SK-N-SH (cell line): Measurements from ENCODE around the gene RNF215. TPM values are rescaled to one million over a fixed set of nuclear protein-coding genes. Genes with fewer than 3 reads are reported as not detected.
A peak's percentile ranks its signal among the peaks of the same experiment; 100 is the strongest.

Source experiments
- CTCF ChIA-PET: fragments of 300-600, 350-600 bp; formaldehyde crosslinking; extraction: SDS; loops from one replicate; lab custom pipeline; 2021; lab: Yijun Ruan, JAX
- POLR2A ChIA-PET: fragments of 350-600 bp; sonication (Branson Sonifier 250); formaldehyde crosslinking; extraction: SDS; loops from one replicate; lab custom pipeline; 2020; ENCODE audit warnings: antibody characterized with exemption, inconsistent platforms; lab: Yijun Ruan, JAX
- DNase-seq: peaks from one replicate; pipeline ENCODE4 v3.0.0; 2012
- H2AFZ ChIP-seq: fragments of 200-600 bp; sonication (generic); 2 replicates; pipeline ENCODE4 v1.8.1; 2016; ENCODE audit warnings: antibody characterized with exemption, mild to moderate bottlenecking, low read depth
- H3F3A ChIP-seq: fragments of 200-600 bp; sonication (generic); replicated peaks from 2 replicates; pipeline ENCODE3; 2016; ENCODE audit warnings: antibody characterized with exemption, mild to moderate bottlenecking; ENCODE audit not compliant: insufficient read depth
- H3K27ac ChIP-seq, 2 experiments: fragments of 200-500 bp in 1 of 2; fragments of 200-600 bp in 1 of 2; sonication (Bioruptor generic) in 1 of 2; sonication (generic), shearing (Covaris generic) in 1 of 2; 2 replicates each; pipeline versions ENCODE4 v1.5.1 to v1.6.1; 2014 to 2016; ENCODE audit warnings: low read depth in 2 of 2, inconsistent platforms in 1 of 2, low read length in 1 of 2, mild to moderate bottlenecking in 1 of 2, mixed read lengths in 1 of 2
- H3K27me3 ChIP-seq: fragments of 200-600 bp; sonication (generic), shearing (Covaris generic); 2 replicates; pipeline ENCODE4 v1.6.1; 2016; ENCODE audit warnings: mixed run types; ENCODE audit not compliant: insufficient read depth
- H3K36me3 ChIP-seq, 2 experiments: fragments of 200-500 bp in 1 of 2; fragments of 200-600 bp in 1 of 2; sonication (Bioruptor generic) in 1 of 2; sonication (generic) in 1 of 2; replicated peaks in 1 of 2; 2 replicates each; pipeline versions ENCODE3 to v1.5.1; 2014 to 2016; ENCODE audit warnings: low read length in 1 of 2, mild to moderate bottlenecking in 1 of 2; ENCODE audit not compliant: insufficient read depth in 2 of 2, control insufficient read depth in 1 of 2
- H3K4me1 ChIP-seq, 2 experiments: fragments of 200-500 bp in 1 of 2; fragments of 200-600 bp in 1 of 2; sonication (Bioruptor generic) in 1 of 2; sonication (generic), shearing (Covaris generic) in 1 of 2; 2 replicates each; pipeline versions ENCODE4 v1.5.1 to v1.6.1; 2014 to 2016; ENCODE audit warnings: low read depth in 1 of 2, low read length in 1 of 2, mixed run types in 1 of 2; ENCODE audit not compliant: insufficient read depth in 2 of 2, control insufficient read depth in 1 of 2
- H3K4me2 ChIP-seq: fragments of 200-600 bp; sonication (generic), shearing (Covaris generic); 2 replicates; pipeline ENCODE4 v1.6.1; 2017; ENCODE audit warnings: mixed run types
- H3K4me3 ChIP-seq, 2 experiments: fragments of 200-500 bp in 1 of 2; fragments of 200-600 bp in 1 of 2; sonication (Bioruptor generic) in 1 of 2; sonication (generic), shearing (Covaris generic) in 1 of 2; 2 replicates each; pipeline versions ENCODE4 v1.5.1 to v1.8.1; 2014 to 2016; ENCODE audit warnings: low read depth in 2 of 2, inconsistent platforms in 1 of 2, low read length in 1 of 2, mild to moderate bottlenecking in 1 of 2, mixed read lengths in 1 of 2, moderate library complexity in 1 of 2
- H3K79me2 ChIP-seq: fragments of 200-600 bp; sonication (generic); 2 replicates; pipeline ENCODE4 v1.8.1; 2017; ENCODE audit warnings: mild to moderate bottlenecking; ENCODE audit not compliant: insufficient read depth
- H3K9ac ChIP-seq: fragments of 200-600 bp; sonication (generic); 2 replicates; pipeline ENCODE4 v1.6.1; 2017; ENCODE audit warnings: mixed run types
- H3K9me2 ChIP-seq: fragments of 200-600 bp; sonication (generic); 2 replicates; pipeline ENCODE4 v1.6.1; 2017; ENCODE audit warnings: mixed run types
- H3K9me3 ChIP-seq: fragments of 200-600 bp; sonication (generic); 2 replicates; pipeline ENCODE4 v1.6.1; 2017; ENCODE audit warnings: mixed run types, mild to moderate bottlenecking, moderate library complexity
- H4K20me1 ChIP-seq: fragments of 200-600 bp; sonication (generic); 2 replicates; pipeline ENCODE4 v1.6.1; 2017; ENCODE audit warnings: mild to moderate bottlenecking, mixed run types; ENCODE audit not compliant: insufficient read depth
- CTCF ChIP-seq: fragments of 200-600 bp; sonication (generic); IDR thresholded peaks from 2 replicates; pipeline ENCODE4 v1.6.1; 2017; ENCODE audit warnings: antibody characterized with exemption, mild to moderate bottlenecking, moderate library complexity
- EP300 ChIP-seq, 2 experiments: IDR thresholded peaks; 2 replicates each; pipeline versions ENCODE4 v1.4.0 to v1.6.1; 2012; ENCODE audit warnings: borderline replicate concordance in 1 of 2, low read depth in 1 of 2, low read length in 1 of 2
- FOXJ3 ChIP-seq: sonication (generic); formaldehyde crosslinking; IDR thresholded peaks from 2 replicates; pipeline ENCODE4 v1.5.1; 2020; ENCODE audit warnings: mild to moderate bottlenecking, missing genetic modification reagents
- GABPA ChIP-seq: IDR thresholded peaks from 2 replicates; pipeline ENCODE4 v1.4.0; 2012; ENCODE audit warnings: low read depth, mild to moderate bottlenecking
- GATA2 ChIP-seq: sonication (generic); formaldehyde crosslinking; IDR thresholded peaks from 2 replicates; pipeline ENCODE4 v1.5.0; 2020; ENCODE audit warnings: mild to moderate bottlenecking, missing genetic modification reagents
- JUND ChIP-seq: IDR thresholded peaks from 2 replicates; pipeline ENCODE4 v1.4.0; 2012
- MEF2A ChIP-seq: IDR thresholded peaks from 2 replicates; pipeline ENCODE4 v1.4.0; 2012; ENCODE audit warnings: low read depth, borderline replicate concordance
- MXI1 ChIP-seq: IDR thresholded peaks from 2 replicates; pipeline ENCODE4 v1.6.1; 2012; ENCODE audit warnings: mild to moderate bottlenecking, low read depth, low read length, improper control_type of control experiment
- RCOR1 ChIP-seq: fragments of 150-350 bp; IDR thresholded peaks from 2 replicates; pipeline ENCODE4 v1.6.1; 2017; ENCODE audit warnings: antibody characterized with exemption, low read length
- TEAD4 ChIP-seq: IDR thresholded peaks from 2 replicates; pipeline ENCODE4 v1.4.0; 2012; ENCODE audit warnings: mild to moderate bottlenecking, borderline replicate concordance; ENCODE audit not compliant: insufficient read depth
- ZBTB33 ChIP-seq: IDR thresholded peaks from 2 replicates; pipeline ENCODE4 v1.4.0; 2012; ENCODE audit warnings: low read depth, borderline replicate concordance
- WGBS: methylation state at CpG from one replicate; pipeline ENCODE4 v1.1.6; 2017; ENCODE audit warnings: low lambda C conversion rate; 5-methylcytosine and 5-hydroxymethylcytosine counted together
- polyA plus RNA-seq, 3 experiments: library from polyadenylated mRNA; depleted of rRNA; stranded (reverse); fragments of >200 nt; gene quantifications; 2 replicates each; pipeline ENCODE4 v1.2.3, GENCODE V29; 2012

Gene RNF215
- polyA plus RNA-seq, 1 of the 3 experiments (the other 2 are of a cell fraction) = 28.6 TPM

GRCh38 chr22:30356449-30357235, 30.6 kb downstream of the RNF215 start, which contains the start of the genes CCDC157 and SF3A1 (continued):
- peak; percentile 91 for TF ChIP-seq ZBTB33
- TF ChIP-seq FOXJ3 (CRISPR knock-in tag) = no peak
- TF ChIP-seq GABPA = peak; percentile 91
- TF ChIP-seq CTCF = no peak
- no peak for TF ChIP-seq GATA2 (CRISPR knock-in tag)
- no peak for TF ChIP-seq EP300 (IDR thresholded peaks at IDR 0.05; ENCODE audit: borderline replicate concordance in 1 of 2, low read depth in 1 of 2, low read length in 1 of 2)
- no peak for TF ChIP-seq JUND
- peak; percentile 84 for TF ChIP-seq MXI1
- TF ChIP-seq MEF2A = no peak
- TF ChIP-seq RCOR1 = no peak

DNA sequence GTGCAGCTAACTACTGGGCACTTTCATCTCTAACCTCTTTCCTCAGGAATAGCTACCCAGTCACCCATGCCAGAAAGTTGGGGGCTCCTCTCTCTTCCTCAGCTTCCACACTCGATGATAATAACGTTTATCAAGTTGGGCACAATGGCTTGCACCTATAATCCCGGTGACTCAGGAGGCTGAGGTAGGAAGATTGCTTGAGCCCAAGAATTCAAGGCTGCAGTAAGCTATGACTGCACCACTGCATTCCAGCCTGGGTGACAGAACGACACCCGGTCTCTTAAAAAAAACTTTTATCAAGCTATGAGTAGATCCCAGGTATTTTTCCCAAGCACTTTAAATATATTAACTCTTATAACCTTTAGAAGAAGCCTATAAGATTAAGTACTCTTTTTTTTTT, 32.6 kb downstream of the RNF215 start:
- no peak for DNase-seq
- peaks cover 39% of the 10 kb centered on the region for H4K20me1 ChIP-seq
- POLR2A ChIA-PET = no interaction called here

More for the DNA sequence above, 32.6 kb downstream of the RNF215 start:
- H2AFZ ChIP-seq = no peak overlapping the region
- peaks cover 12 to 14% of the 10 kb centered on the region in 2 experiments; a peak in 2 of 4 replicates for H3K4me1 ChIP-seq
- no peak overlapping the region; the same call in 1 of the 2 replicates for H3K9ac ChIP-seq
- 0 out of 4 replicates have a peak overlapping the region, but pooled peaks of 1 of the 2 experiments have one; percentile 95 for H3K4me3 ChIP-seq
- H3K9me3 ChIP-seq = no peaks in the 10 kb centered on the region
- H3K4me2 ChIP-seq = peak overlapping the region; percentile 92
- H3F3A ChIP-seq = no peaks in the 10 kb centered on the region
- H3K9me2 ChIP-seq = no peaks in the 10 kb centered on the region
- no peak for TF ChIP-seq TEAD4
- H3K27me3 ChIP-seq = no peaks in the 10 kb centered on the region
- 66% methylated on average over 5 of the region's 5 CpGs for WGBS
- H3K79me2 ChIP-seq = peaks cover 65% of the 10 kb centered on the region
- CTCF ChIA-PET = interaction anchor here (1.1 to 1.8 kb wide), 3 partner anchors 12 to 67 kb away, joined by 3 to 5 read pairs (median 4); partner anchors contain the start of gene RNF215
- no peak overlapping the region for H3K27ac ChIP-seq
- H3K36me3 ChIP-seq = peaks cover 25 to 37% of the 10 kb centered on the region in 2 experiments
